GM23248 (cell line): ENCODE results near the gene R3HDM2. TPM values are rescaled to one million over a fixed set of nuclear protein-coding genes. Genes with fewer than 3 reads are reported as not detected.

Experiments used
- DNase-seq: peaks from one replicate; pipeline ENCODE4 v3.0.0-alpha.2; 2015
- H2AFZ ChIP-seq: fragments of 200-600 bp; sonication (generic); 2 replicates; pipeline ENCODE4 v1.6.1; 2016; ENCODE audit warnings: antibody characterized with exemption
- H3F3A ChIP-seq: fragments of 200-600 bp; sonication (generic); 2 replicates; pipeline ENCODE4 v1.6.1; 2016; ENCODE audit warnings: mild to moderate bottlenecking, antibody characterized with exemption, mixed run types; ENCODE audit not compliant: insufficient read depth
- H3K27ac ChIP-seq: fragments of 200-600 bp; sonication (generic); 2 replicates; pipeline ENCODE4 v1.5.1; 2016; ENCODE audit warnings: mild to moderate bottlenecking
- H3K27me3 ChIP-seq: fragments of 200-600 bp; sonication (generic); replicated peaks from 2 replicates; pipeline ENCODE4 v1.6.1; 2016; ENCODE audit warnings: mild to moderate bottlenecking; ENCODE audit not compliant: insufficient read depth
- H3K36me3 ChIP-seq: fragments of 200-600 bp; sonication (generic); 2 replicates; pipeline ENCODE4 v1.6.1; 2016; ENCODE audit warnings: low read depth, mild to moderate bottlenecking
- H3K4me1 ChIP-seq: fragments of 200-600 bp; sonication (generic); 2 replicates; pipeline ENCODE4 v1.6.1; 2016; ENCODE audit warnings: mild to moderate bottlenecking; ENCODE audit not compliant: insufficient read depth
- H3K4me2 ChIP-seq: fragments of 200-600 bp; sonication (generic); one replicate; pipeline ENCODE4 v1.6.1; 2016; ENCODE audit warnings: mild to moderate bottlenecking; ENCODE audit not compliant: unreplicated experiment
- H3K4me3 ChIP-seq: fragments of 200-600 bp; sonication (generic); 2 replicates; pipeline ENCODE4 v1.5.1; 2016; ENCODE audit warnings: mild to moderate bottlenecking
- H3K79me2 ChIP-seq: fragments of 200-600 bp; sonication (generic); 2 replicates; pipeline ENCODE4 v1.6.1; 2016; ENCODE audit warnings: mild to moderate bottlenecking; ENCODE audit not compliant: insufficient read depth
- H3K9ac ChIP-seq: fragments of 200-600 bp; sonication (generic); 2 replicates; pipeline ENCODE4 v1.6.1; 2016; ENCODE audit warnings: mild to moderate bottlenecking
- H3K9me2 ChIP-seq: fragments of 200-600 bp; sonication (generic); 2 replicates; pipeline ENCODE4 v1.6.1; 2016; ENCODE audit warnings: mixed run types, mild to moderate bottlenecking, moderate library complexity; ENCODE audit not compliant: insufficient read depth
- H3K9me3 ChIP-seq: fragments of 200-600 bp; sonication (generic); one replicate; pipeline ENCODE4 v1.6.1; 2017; ENCODE audit warnings: low read depth
- H4K20me1 ChIP-seq: fragments of 200-600 bp; sonication (generic); 2 replicates; pipeline ENCODE4 v1.6.0; 2016; ENCODE audit not compliant: insufficient read depth
- EZH2 ChIP-seq: fragments of 200-600 bp; sonication (generic); IDR thresholded peaks from 2 replicates; pipeline ENCODE4 v1.6.1; 2018; ENCODE audit warnings: antibody characterized with exemption, mild to moderate bottlenecking; ENCODE audit not compliant: insufficient read depth, poor library complexity, severe bottlenecking
- EZH2phosphoT487 ChIP-seq: fragments of 200-600 bp; sonication (generic); IDR thresholded peaks from 2 replicates; pipeline ENCODE4 v1.6.1; 2018; ENCODE audit warnings: antibody characterized with exemption, moderate library complexity, mild to moderate bottlenecking, low read depth; ENCODE audit not compliant: insufficient read depth
- WGBS, 2 experiments: methylation state at CpG; one replicate each; pipeline ENCODE4 v1.1.6; 2015 to 2017; ENCODE audit warnings: low lambda C conversion rate in 2 of 2, low coverage in 1 of 2; ENCODE audit errors: missing lambda C conversion rate in 2 of 2; 5-methylcytosine and 5-hydroxymethylcytosine counted together
- in situ Hi-C: fragments of 300-500 bp; cut with MboI; formaldehyde crosslinking; loops from 2 replicates; pipeline ENCODE4 v1.15.0; 2020
- polyA plus RNA-seq: library from polyadenylated mRNA; unstranded; fragments of >200 nt; fragmentation: Nextera tagmentation; extraction: Ambion mirVana; gene quantifications from 2 replicates; pipeline ENCODE4 v1.2.1, GENCODE V29; 2016
- total RNA-seq: library from RNA; depleted of rRNA; stranded (reverse); fragments of >200 nt; shearing (Covaris generic); gene quantifications from 2 replicates; pipeline ENCODE4 v1.2.3, GENCODE V29; 2014

Gene R3HDM2
- total and polyA plus RNA-seq, 2 experiments from 2014 or later = 16.9 to 17.0 TPM

DNA sequence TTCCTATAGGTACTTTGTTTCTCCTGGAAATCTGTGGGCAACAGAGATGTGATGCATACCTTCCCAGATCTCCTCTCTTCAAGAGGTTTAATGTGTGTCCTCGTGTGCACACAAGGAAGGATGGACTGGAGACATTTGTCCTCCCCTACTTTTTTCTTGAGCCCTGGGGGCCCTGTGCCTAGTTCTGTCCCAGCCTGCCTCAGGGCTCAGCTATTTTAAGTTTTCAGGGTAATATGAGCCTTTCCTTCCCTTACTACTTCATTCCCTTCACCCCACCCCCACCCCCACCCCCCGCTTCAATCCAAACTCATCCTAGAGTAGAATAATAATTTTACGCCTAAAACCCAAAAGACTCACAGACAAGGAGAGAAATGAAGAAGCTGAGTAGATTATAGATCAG is 180.3 kb downstream of the R3HDM2 start:
- H3F3A ChIP-seq = no peaks in the 10 kb centered on the region; the same call in 1 of the 2 replicates
- H3K4me1 ChIP-seq = no peaks in the 10 kb centered on the region
- H3K27ac ChIP-seq = no peak overlapping the region
- H3K36me3 ChIP-seq = peaks cover 4% of the 10 kb centered on the region; the same call in 1 of the 2 replicates
- TF ChIP-seq EZH2phosphoT487 (no peak), EZH2 (no peak)
- no peaks in the 10 kb centered on the region for H3K27me3 ChIP-seq
- in situ Hi-C loops = no loop called here
- H2AFZ ChIP-seq = no peak overlapping the region
- no peak overlapping the region for H3K4me2 ChIP-seq
- H3K9me2 ChIP-seq = no peaks in the 10 kb centered on the region
- WGBS, 2 experiments = 85% methylated on average over 3 of the region's 3 CpGs
- H3K79me2 ChIP-seq = no peaks in the 10 kb centered on the region
- no peaks in the 10 kb centered on the region for H4K20me1 ChIP-seq
- no peaks in the 10 kb centered on the region for H3K9me3 ChIP-seq
- no peak overlapping the region for H3K4me3 ChIP-seq
- DNase-seq = no peak
- H3K9ac ChIP-seq = no peak overlapping the region

- Histone ChIP-seq H3K79me2 (no peaks in the 10 kb centered on the region), H3F3A (peaks cover 8% of the 10 kb centered on the region; the same call in 1 of the 2 replicates), H3K4me2 (no peak overlapping the region), H2AFZ (no peak overlapping the region), H3K27ac (no peak overlapping the region), H3K4me3 (no peak overlapping the region), H4K20me1 (no peaks in the 10 kb centered on the region), H3K36me3 (peaks cover 4% of the 10 kb centered on the region; the same call in 1 of the 2 replicates), H3K9me3 (no peaks in the 10 kb centered on the region), H3K4me1 (no peaks in the 10 kb centered on the region), H3K9me2 (no peaks in the 10 kb centered on the region), H3K9ac (no peak overlapping the region), H3K27me3 (no peaks in the 10 kb centered on the region)
- DNase-seq = no peak
- TF ChIP-seq EZH2phosphoT487 = no peak
- TF ChIP-seq EZH2 = no peak
- in situ Hi-C loops = no loop called here
- 76 to 80% methylated on average over 7 of the region's 7 CpGs for WGBS, 2 experiments
Measured at GRCh38 chr12:57248934-57249742, 181.7 kb downstream of the R3HDM2 start.

- Histone ChIP-seq H3K9me3 (no peaks in the 10 kb centered on the region), H4K20me1 (no peaks in the 10 kb centered on the region), H3K9me2 (no peaks in the 10 kb centered on the region), H3K4me2 (no peak overlapping the region), H3K4me3 (no peak overlapping the region), H3F3A (peaks cover 8% of the 10 kb centered on the region; the same call in 1 of the 2 replicates), H3K27ac (no peak overlapping the region), H3K9ac (no peak overlapping the region), H3K27me3 (no peaks in the 10 kb centered on the region), H3K36me3 (no peaks in the 10 kb centered on the region), H2AFZ (no peak overlapping the region), H3K79me2 (no peaks in the 10 kb centered on the region), H3K4me1 (peaks cover 11% of the 10 kb centered on the region)
- 96 to 100% methylated on average over 1 of the region's 1 CpG for WGBS, 2 experiments
- TF ChIP-seq EZH2 (no peak), EZH2phosphoT487 (no peak)
- DNase-seq = no peak
- in situ Hi-C loops = no loop called here
Measured at GRCh38 chr12:57247041-57247440, 183.8 kb downstream of the R3HDM2 start.

- Histone ChIP-seq H2AFZ (no peak overlapping the region), H3K79me2 (no peaks in the 10 kb centered on the region), H3K9ac (no peak overlapping the region), H3F3A (peaks cover 8% of the 10 kb centered on the region; the same call in 1 of the 2 replicates), H3K27ac (no peak overlapping the region), H3K36me3 (no peaks in the 10 kb centered on the region), H3K27me3 (no peaks in the 10 kb centered on the region), H3K4me2 (no peak overlapping the region), H3K9me2 (no peaks in the 10 kb centered on the region), H4K20me1 (no peaks in the 10 kb centered on the region), H3K9me3 (no peaks in the 10 kb centered on the region), H3K4me3 (no peak overlapping the region), H3K4me1 (peaks cover 23% of the 10 kb centered on the region)
- 62 to 63% methylated on average over 6 of the region's 6 CpGs for WGBS, 2 experiments
- in situ Hi-C loops = no loop called here
- no peak for DNase-seq
- TF ChIP-seq EZH2phosphoT487 (no peak), EZH2 (no peak)
Measured at GRCh38 chr12:57244312-57244696, 186.5 kb downstream of the R3HDM2 start.
